ENCODE results near the gene SYNE3. TPM values are rescaled to one million over a fixed set of nuclear protein-coding genes. Genes with fewer than 3 reads are reported as not detected.

Gene SYNE3
- total and polyA plus RNA-seq, 10 of the 15 experiments (the other 5 are each of a cell fraction or from before 2014, with no cell fraction given): 1.4 to 44.1 (median 13.4) TPM

GRCh38 chr14:95497561-95498011, 18.9 kb downstream of the SYNE3 start:
- H3K4me2 ChIP-seq (ENCODE audit: control insufficient read depth, insufficient read depth): peak overlapping the region; percentile 96
- no peak overlapping the region for H3K9ac ChIP-seq (ENCODE audit: control insufficient read depth, insufficient read depth, low read length)
- H3K4me3 ChIP-seq: no peak overlapping the region
- WGBS (ENCODE audit: insufficient coverage, insufficient replicate concordance, low lambda C conversion rate, missing lambda C conversion rate): 11% methylated on average over 9 of the region's 9 CpGs
- H3K79me2 ChIP-seq (ENCODE audit: control insufficient read depth, insufficient read depth, low read length): peaks cover 82% of the 10 kb centered on the region
- H3K27me3 ChIP-seq (replicated peaks in 1 of 2; ENCODE audit: control insufficient read depth in 2 of 2, insufficient read depth in 2 of 2, low read length in 1 of 2): no peaks in the 10 kb centered on the region
- TF ChIP-seq TCF3 (IDR thresholded peaks at IDR 0.05; ENCODE audit: borderline replicate concordance, insufficient read depth, low read depth, low read length): 0 out of 2 replicates have a peak, but pooled peaks have one; percentile 47
- TF ChIP-seq FOS (IDR thresholded peaks at IDR 0.05; ENCODE audit: borderline replicate concordance, extremely low read depth, insufficient read length): no peak
- no peak for TF ChIP-seq POLR2AphosphoS5 (IDR thresholded peaks at IDR 0.05; ENCODE audit: low read length)
- TF ChIP-seq NFXL1 (IDR thresholded peaks at IDR 0.05; ENCODE audit: borderline replicate concordance): no peak
- TF ChIP-seq CTCF (IDR thresholded peaks at IDR 0.05 in 2 of 3, conservative IDR thresholded peaks at IDR 0.05 in 1 of 3; ENCODE audit: control insufficient read depth in 2 of 3, extremely low read depth in 1 of 3, insufficient read depth in 1 of 3, low read depth in 3 of 3, low read length in 3 of 3): no peak
- peak; percentile 46 to 62; a peak in 3 of 4 replicates for TF ChIP-seq BHLHE40 (IDR thresholded peaks at IDR 0.05; ENCODE audit: borderline replicate concordance in 1 of 2, low read depth in 2 of 2, low read length in 1 of 2)
- peak; percentile 94 for TF ChIP-seq ZBTB40 (IDR thresholded peaks at IDR 0.05; ENCODE audit: borderline replicate concordance)
- TF ChIP-seq GATAD2B (conservative IDR thresholded peaks at IDR 0.05; ENCODE audit: low read depth): no peak
- peak; percentile 39; the same call in 1 of the 2 replicates for TF ChIP-seq PKNOX1 (IDR thresholded peaks at IDR 0.05)
- peak; percentile 55 for TF ChIP-seq RUNX3 (IDR thresholded peaks at IDR 0.05; ENCODE audit: low read length)
- no peak for TF ChIP-seq ZNF384 (IDR thresholded peaks at IDR 0.05; ENCODE audit: borderline replicate concordance, low read depth, low read length)
- 0 out of 2 replicates have a peak, but pooled peaks have one; percentile 31 for TF ChIP-seq CREM (IDR thresholded peaks at IDR 0.05; ENCODE audit: low read depth)
- peak; percentile 64; the same call in 1 of the 2 replicates for TF ChIP-seq MXI1 (IDR thresholded peaks at IDR 0.05; ENCODE audit: low read depth, low read length)
- no peak for ATAC-seq
- FAIRE-seq: no peak
- CTCF ChIA-PET: interaction anchor here (1.1 to 6.0 kb wide), 5 partner anchors 9 to 30 kb away, joined by 4 to 36 read pairs (median 8); partner anchors contain the start of gene SYNE3
- H4K20me1 ChIP-seq (ENCODE audit: control insufficient read depth, insufficient read depth): no peaks in the 10 kb centered on the region
- in situ Hi-C loops (cut with MboI): no loop called here
- no peak for DNase-seq (ENCODE audit: low read depth, low spot score)
- intact Hi-C loops (cut with micrococcal nuclease; ENCODE audit: unreplicated experiment): loop anchor here (5.0 kb wide), 1 partner anchor 35 kb away; no protein-coding TSS in a partner anchor
- SMC1A ChIA-PET (ENCODE audit: uncharacterized antibody, unreplicated experiment): interaction anchor here (1.0 to 8.8 kb wide), 6 partner anchors 6 to 55 kb away, joined by 3 to 69 read pairs (median 16); no protein-coding TSS in a partner anchor
- H3K9me3 ChIP-seq (replicated peaks; ENCODE audit: control insufficient read depth, insufficient read depth, low read length): no peaks in the 10 kb centered on the region
- peaks cover 77% of the 10 kb centered on the region for H3K4me1 ChIP-seq (ENCODE audit: control insufficient read depth, insufficient read depth, low read length)
- RAD21 ChIA-PET (ENCODE audit: unreplicated experiment): interaction anchor here (2.0 to 6.5 kb wide), 4 partner anchors 10 to 21 kb away, joined by 9 to 49 read pairs (median 14); partner anchors contain the start of gene SYNE3
- POLR2A ChIA-PET: interaction anchor here (0.6 to 17.4 kb wide), 2 partner anchors 18 to 47 kb away, joined by 8 to 276 read pairs; partner anchors contain the start of gene SYNE3
- peaks cover 9 to 18% of the 10 kb centered on the region in 2 experiments for H3K36me3 ChIP-seq (ENCODE audit: control insufficient read depth in 2 of 2, insufficient read depth in 2 of 2, low read length in 1 of 2)
- BruUV-seq (replicated peaks): no TSS peak
- H2AFZ ChIP-seq (ENCODE audit: control insufficient read depth, low read depth, low read length): no peak overlapping the region
- peak overlapping the region; percentile 98 for H3K27ac ChIP-seq (ENCODE audit: control insufficient read depth, insufficient read depth)

All from GM12878 (cell line).